ENCODE results near the gene NEK8.

The NEK8 gene

DNA sequence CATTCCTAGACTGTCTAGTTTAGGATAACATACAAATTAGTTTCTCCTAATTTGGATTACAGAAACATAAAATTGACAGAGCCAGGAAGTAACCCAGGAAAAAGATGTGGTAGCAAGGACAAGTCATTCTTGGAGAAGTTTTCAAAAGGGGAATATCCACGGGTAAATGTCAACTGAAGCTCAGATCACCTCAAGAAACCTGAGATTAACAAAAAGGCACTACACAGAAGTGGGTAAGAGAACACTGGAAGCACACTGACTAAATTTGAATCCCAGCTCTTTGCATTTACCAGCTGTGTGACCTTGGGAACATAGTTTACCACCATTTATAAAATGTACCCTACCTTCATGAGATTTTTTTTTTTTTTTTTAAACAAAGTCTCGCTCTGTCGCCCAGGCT, 54.6 kb downstream of the NEK8 start:
- Histone ChIP-seq H3K4me1 (no peaks in the 10 kb centered on the region), H3K27ac (no peak overlapping the region), H3K9me3 (ENCODE audit: control insufficient read depth, low read length) (no peaks in the 10 kb centered on the region), H3K36me3 (ENCODE audit: control insufficient read depth, insufficient read depth, low read length) (no peaks in the 10 kb centered on the region), H3K9ac (no peak overlapping the region), H2AFZ (no peak overlapping the region), H3K79me2 (peaks cover 17% of the 10 kb centered on the region), H3K4me2 (ENCODE audit: low read length) (no peak overlapping the region), H3K4me3 (ENCODE audit: low read depth, low read length) (no peak overlapping the region), H3K27me3 (ENCODE audit: control insufficient read depth, insufficient read depth, low read length) (no peaks in the 10 kb centered on the region)
- TF ChIP-seq, protein P1, sequence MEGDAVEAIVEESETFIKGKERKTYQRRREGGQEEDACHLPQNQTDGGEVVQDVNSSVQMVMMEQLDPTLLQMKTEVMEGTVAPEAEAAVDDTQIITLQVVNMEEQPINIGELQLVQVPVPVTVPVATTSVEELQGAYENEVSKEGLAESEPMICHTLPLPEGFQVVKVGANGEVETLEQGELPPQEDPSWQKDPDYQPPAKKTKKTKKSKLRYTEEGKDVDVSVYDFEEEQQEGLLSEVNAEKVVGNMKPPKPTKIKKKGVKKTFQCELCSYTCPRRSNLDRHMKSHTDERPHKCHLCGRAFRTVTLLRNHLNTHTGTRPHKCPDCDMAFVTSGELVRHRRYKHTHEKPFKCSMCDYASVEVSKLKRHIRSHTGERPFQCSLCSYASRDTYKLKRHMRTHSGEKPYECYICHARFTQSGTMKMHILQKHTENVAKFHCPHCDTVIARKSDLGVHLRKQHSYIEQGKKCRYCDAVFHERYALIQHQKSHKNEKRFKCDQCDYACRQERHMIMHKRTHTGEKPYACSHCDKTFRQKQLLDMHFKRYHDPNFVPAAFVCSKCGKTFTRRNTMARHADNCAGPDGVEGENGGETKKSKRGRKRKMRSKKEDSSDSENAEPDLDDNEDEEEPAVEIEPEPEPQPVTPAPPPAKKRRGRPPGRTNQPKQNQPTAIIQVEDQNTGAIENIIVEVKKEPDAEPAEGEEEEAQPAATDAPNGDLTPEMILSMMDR (IDR thresholded peaks at IDR 0.05): no peak

GRCh38 chr17:28788100-28788499, 59.5 kb downstream of the NEK8 start:
- no peak overlapping the region for H3K4me2 ChIP-seq (ENCODE audit: low read length)
- no peak overlapping the region for H3K9ac ChIP-seq
- H3K36me3 ChIP-seq (ENCODE audit: control insufficient read depth, insufficient read depth, low read length): no peaks in the 10 kb centered on the region
- peaks cover 42% of the 10 kb centered on the region for H3K79me2 ChIP-seq
- H3K27me3 ChIP-seq (ENCODE audit: control insufficient read depth, insufficient read depth, low read length): no peaks in the 10 kb centered on the region
- no peak overlapping the region for H2AFZ ChIP-seq
- TF ChIP-seq, protein P1 (IDR thresholded peaks at IDR 0.05): no peak
- H3K4me1 ChIP-seq: no peaks in the 10 kb centered on the region
- H3K4me3 ChIP-seq (ENCODE audit: low read depth, low read length): no peak overlapping the region
- H3K9me3 ChIP-seq (ENCODE audit: control insufficient read depth, low read length): no peaks in the 10 kb centered on the region
- no peak overlapping the region for H3K27ac ChIP-seq

Measured in parathyroid adenoma (tissue), 2 donors.